Skin epidermis (tissue), 12 donors: ENCODE data around the gene PRR12.

ENCODE experiments used
- H3K27ac ChIP-seq, 21 experiments: fragments of 200-600 bp; sonication (generic) in 11 of 21; one replicate each; pipeline ENCODE4 v1.5.0; 2020; ENCODE audit warnings: mild to moderate bottlenecking in 3 of 21, inconsistent platforms in 2 of 21, moderate library complexity in 2 of 21
- H3K4me3 ChIP-seq, 7 experiments: fragments of 200-600 bp; sonication (generic) in 2 of 7; one replicate each; pipeline ENCODE4 v1.5.0; 2020; ENCODE audit warnings: inconsistent platforms in 2 of 7, mild to moderate bottlenecking in 2 of 7, moderate library complexity in 1 of 7

PRR12 gene, protein sequence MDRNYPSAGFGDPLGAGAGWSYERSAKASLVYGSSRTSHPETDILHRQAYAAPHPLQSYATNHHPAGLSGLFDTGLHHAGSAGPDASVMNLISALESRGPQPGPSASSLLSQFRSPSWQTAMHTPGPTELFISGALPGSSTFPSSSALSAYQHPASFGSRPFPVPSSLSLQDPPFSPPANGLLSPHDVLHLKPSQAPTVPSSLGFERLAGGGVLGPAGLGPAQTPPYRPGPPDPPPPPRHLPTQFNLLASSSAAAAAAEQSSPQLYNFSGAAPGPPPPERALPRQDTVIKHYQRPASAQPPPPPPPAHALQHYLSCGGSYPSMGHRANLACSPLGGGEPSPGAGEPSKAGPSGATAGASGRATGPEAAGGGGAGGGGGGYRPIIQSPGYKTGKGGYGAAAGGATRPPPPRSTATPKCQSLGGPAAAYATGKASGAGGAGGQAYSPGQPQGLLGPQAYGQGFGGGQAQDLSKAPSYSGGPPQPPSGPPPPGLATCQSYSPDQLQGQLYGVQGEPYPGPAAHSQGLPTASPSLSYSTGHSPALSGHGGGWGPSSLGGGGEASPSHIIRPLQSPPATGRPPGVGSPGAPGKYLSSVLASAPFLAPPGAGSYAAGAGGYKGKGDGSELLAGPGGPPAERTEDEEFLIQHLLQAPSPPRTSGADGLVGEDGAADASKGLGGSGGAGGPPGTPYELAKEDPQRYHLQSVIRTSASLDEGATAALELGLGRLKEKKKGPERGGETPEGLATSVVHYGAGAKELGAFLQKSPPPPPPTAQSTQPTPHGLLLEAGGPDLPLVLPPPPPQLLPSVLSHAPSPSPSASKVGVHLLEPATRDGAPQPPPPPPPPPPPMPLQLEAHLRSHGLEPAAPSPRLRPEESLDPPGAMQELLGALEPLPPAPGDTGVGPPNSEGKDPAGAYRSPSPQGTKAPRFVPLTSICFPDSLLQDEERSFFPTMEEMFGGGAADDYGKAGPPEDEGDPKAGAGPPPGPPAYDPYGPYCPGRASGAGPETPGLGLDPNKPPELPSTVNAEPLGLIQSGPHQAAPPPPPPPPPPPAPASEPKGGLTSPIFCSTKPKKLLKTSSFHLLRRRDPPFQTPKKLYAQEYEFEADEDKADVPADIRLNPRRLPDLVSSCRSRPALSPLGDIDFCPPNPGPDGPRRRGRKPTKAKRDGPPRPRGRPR (N-terminal part only)

DNA sequence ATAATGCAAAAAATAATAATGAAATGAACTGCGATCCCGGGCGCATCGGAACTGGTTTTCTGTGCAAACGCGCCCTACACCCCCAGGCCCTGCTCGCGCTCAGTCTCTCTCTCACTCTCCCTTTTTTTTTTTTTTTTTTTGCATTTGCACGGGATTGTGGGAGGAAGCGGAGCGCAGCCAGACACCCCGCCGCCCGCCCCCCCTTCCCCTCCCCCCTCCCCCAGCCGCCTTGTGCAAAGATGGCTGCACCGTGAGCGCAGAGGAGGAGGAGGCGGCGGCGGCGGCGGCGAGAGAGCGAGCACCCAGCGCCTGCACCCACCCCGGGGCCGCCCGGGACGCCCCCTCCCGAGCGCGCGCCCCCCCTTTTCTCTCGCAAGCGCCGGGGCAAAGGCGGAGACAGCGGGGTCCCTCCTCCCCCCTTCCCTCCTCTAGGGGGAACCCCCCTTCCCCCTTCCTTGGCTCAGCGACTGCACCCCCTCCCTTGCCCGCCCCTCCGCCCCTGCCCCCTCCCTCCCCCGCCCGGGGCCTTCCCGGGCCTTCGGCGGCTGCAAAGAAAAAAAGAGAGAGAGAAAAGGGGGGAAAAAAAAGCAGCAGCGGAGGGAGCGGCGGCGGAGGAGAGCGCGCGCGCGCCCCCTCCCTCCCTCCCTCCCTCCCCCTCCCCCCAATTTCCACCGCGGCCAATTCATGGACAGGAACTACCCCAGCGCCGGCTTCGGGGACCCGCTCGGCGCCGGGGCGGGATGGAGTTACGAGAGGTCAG lies at the start of gene PRR12:
TSS of gene PRR12 (plus strand) at position 212 of the 760 bp plus-strand sequence. CDS start at position 685, 473 bp downstream.
- Histone ChIP-seq H3K4me3 (peak within 1 kb of the TSS; percentile 64 to 86 (median 82)), H3K27ac (peak within 1 kb of the TSS; percentile 84 to 99 (median 95))

DNA sequence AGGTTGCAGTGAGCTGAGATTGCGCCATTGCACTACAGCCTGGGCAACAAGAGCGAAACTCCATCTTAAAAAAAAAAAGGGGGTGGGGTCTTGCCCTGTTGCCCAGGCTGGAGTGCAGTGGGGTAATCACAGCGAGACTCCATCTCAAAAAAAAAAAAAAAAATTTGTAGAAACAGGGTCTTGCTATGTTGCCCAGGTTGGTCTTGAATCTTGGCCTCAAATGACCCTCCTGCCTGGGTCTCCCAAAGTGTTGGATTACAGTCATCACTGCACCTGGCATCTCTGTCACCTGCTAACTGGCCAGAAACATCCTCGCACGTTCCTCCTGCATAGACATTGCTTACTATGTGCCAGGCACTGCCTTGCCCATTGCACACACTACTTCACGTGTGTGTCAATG lies 49.1 kb upstream of the PRR12 start:
- H3K27ac ChIP-seq: no peak overlapping the region

DNA sequence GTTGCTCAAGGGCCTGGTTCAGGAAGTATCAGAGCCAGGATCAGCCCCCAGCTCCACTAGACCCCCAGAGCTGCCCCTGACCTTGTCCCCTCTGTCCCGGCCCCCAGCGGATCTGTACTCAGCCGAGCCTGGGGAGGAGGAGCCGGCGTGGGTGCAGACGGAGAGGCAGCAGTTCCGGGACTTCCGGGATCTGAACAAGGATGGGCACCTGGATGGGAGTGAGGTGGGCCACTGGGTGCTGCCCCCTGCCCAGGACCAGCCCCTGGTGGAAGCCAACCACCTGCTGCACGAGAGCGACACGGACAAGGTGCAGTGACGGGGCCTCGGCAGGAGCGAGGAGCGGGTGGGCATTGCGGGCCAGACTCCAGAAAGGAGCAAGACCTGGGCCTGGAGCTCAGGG lies 48.5 kb upstream of the PRR12 start:
- no peak overlapping the region for H3K27ac ChIP-seq
- no peak overlapping the region for H3K4me3 ChIP-seq

More for the DNA sequence above, 49.1 kb upstream of the PRR12 start:
- H3K4me3 ChIP-seq: no peak overlapping the region

DNA sequence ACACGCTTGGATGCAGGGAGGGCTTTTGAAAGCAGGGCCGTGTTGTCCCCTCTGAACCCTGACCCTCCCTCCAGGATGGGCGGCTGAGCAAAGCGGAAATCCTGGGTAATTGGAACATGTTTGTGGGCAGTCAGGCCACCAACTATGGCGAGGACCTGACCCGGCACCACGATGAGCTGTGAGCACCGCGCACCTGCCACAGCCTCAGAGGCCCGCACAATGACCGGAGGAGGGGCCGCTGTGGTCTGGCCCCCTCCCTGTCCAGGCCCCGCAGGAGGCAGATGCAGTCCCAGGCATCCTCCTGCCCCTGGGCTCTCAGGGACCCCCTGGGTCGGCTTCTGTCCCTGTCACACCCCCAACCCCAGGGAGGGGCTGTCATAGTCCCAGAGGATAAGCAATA lies 48.0 kb upstream of the PRR12 start:
- peak overlapping the region in 1 of 21 experiments; percentile 40 for H3K27ac ChIP-seq

DNA sequence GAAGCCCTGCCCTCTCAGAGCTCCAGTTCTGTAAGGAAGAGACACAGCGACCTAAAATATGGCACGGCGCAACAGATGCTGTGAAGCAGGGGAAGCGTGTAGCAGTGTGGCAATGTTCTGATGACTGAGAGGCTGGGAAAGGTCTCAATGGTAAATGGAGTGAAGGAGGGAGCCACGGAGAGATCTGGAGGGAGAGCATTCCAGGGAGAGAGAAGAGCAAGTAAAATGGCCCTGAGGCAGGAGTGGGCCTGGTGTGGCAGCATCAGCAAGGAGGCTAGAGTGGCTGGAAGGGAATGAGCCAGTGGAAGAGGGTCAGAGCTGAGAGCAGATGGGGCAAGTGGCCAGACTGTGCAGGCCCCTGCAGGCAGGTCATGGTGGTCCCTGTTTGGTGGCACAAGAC lies 46.8 kb upstream of the PRR12 start:
- Histone ChIP-seq H3K4me3 (no peak overlapping the region), H3K27ac (no peak overlapping the region)

More for the DNA sequence above, 48.0 kb upstream of the PRR12 start:
- H3K4me3 ChIP-seq: no peak overlapping the region

DNA sequence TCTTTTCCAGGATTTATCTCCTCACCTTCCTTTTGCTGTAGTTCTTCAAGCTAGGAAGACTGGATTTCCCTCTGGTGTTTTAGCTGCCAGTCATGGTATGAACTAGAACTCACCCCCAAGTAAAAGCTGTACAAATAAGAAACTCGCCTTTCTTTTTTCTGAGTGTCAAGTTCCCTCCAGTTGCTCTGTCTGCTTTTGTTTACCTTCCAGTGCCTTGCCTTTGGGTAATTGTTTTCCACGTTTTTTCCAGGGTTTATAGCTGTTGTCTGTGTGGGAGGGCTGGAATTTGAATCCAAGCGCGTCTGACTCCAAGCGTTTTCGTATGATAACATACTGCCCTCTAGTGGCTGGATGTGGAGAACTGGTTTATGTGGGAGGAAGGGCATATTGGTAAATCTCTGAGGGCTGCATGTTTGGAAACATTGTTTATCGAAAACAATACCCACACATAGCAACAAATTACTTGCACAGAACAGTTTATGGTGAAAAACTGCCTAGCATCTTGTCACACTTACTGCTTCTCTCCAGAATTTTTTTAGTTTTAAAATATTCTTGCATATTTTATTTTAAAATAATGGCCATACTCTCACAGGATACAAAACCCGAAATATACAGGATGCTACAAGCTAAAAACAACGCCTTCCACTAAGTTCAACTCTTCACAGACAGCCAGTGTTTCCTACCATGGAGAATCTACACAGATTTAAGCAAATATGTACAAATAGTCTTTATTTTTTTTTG lies 44.0 kb upstream of the PRR12 start:
- H3K27ac ChIP-seq: peak overlapping the region in 3 of 21 experiments; percentile 5 to 22 (median 7)
- no peak overlapping the region for H3K4me3 ChIP-seq

DNA sequence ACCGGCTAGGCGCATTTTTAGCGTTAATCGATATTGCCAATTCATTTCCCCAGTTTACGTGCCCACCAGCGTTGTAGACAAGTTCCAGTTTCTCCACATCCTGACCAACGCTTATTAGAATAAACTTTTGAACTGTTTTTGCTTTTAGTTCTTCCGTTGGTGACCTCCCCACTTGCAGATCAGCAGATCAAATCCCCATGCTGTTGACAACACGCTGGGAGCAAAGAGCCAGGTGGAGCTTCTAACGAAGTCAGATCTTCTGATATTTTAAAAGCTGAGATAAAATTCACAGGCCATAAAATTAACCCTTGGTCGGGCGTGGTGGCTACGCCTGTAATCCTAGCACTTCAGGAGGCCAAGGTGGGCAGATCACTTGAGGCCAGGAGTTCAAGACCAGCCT lies 41.9 kb upstream of the PRR12 start:
- Histone ChIP-seq H3K4me3 (no peak overlapping the region), H3K27ac (peak overlapping the region in 1 of 21 experiments; percentile 12)

DNA sequence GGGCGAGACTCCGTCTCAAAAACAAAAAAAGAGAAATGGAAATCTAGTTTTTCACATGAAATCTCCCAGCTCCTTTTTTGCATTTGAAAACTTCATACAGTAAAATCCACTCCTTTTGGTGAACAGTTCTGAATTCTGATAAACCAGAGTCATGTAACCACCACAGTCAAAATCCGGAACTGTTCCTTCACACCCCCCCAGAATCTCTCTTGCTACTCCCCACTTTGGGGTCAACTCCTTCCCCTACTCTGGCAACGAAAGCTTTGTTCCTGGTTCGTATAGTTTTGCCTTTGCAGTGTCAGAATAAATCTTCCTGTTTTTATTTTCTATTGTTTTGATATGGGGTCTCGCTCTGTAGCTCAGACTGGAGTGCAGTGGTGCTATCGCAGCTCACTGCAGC lies 39.5 kb upstream of the PRR12 start:
- Histone ChIP-seq H3K4me3 (no peak overlapping the region), H3K27ac (peak overlapping the region in 7 of 21 experiments; percentile 20 to 81 (median 53))

DNA sequence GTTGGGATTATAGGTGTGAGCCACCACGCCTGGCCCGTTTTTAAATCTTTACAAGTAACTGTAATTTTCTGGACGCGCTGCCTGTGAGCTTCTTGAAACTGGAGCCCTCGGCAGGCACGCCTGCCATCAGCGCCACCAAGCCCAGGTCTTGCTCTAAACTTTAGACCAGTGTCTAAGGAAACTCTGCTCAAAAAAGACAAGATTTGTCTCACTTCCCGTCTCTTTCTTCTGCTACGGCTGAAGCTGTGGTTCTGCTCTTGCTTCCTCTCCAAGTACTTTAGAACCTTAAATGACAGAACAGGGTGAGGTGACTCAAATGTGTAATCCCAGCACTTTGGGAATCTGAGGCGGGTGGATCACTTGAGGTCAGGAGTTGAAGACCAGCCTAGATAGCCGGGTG lies 38.2 kb upstream of the PRR12 start:
- Histone ChIP-seq H3K4me3 (no peak overlapping the region), H3K27ac (peak overlapping the region in 15 of 21 experiments; percentile 7 to 87 (median 53))

DNA sequence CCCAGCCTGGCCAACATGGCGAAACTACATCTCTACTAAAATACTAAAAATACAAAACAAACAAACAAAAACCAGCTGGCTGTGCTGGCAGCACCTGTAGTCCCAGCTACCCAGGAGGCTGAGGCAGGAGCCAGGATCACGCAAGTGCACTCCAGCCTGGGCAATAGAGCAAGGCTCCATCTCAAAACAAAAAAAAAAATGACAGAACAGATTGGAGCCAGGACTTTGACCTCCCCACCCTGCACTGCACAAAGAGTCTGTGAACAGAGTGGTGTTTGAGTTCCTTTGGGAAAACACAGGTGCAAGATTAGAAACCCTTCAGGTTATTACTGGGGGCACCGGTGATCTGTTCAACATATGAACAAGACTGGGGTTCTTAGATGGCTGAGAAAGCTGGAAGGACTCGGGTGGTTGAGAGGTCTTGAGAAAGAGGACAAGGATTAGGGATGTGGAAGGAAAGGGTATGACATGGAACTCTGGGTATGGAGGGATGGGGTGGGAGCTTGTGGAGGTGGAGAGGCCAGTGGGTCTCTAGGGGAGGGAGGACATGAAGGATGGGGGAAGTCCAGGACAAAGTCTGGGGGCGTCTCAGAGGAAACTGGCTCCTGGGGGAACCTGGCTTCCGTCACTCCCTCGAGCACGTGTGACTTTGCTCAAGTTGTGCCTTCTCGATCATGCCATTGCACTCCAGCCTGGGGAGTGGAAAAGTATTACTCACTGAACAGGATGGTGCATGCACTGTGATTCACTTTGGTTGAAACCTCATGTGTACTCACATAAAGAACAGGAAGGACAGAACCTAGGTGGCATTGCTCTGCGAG lies 37.3 kb upstream of the PRR12 start:
- Histone ChIP-seq H3K27ac (peak overlapping the region in 20 of 21 experiments; percentile 7 to 87 (median 70)), H3K4me3 (no peak overlapping the region)

DNA sequence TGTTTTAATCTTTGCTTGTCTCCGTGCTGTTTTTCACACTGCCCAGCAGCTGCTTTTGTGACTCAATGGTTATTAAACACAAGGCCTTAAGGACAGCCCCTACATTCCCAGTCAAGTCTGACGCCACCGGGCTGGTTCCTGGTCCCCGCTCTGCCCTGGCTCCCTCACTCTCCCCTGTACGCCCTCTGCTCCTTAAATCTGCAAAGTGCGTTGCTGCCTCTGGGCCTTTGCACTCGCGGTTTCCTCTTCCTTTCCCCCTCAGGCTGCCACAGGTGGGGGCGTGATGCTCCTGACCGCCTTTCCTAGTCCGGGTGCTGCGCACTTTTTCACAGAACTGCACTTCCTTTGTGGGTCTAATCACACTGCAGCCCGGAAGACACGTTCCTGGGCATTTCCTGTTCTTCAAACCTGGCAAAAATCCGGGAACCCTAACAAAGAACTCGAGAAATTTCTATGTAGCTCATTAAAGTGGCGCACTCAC lies 36.2 kb upstream of the PRR12 start:
- no peak overlapping the region for H3K4me3 ChIP-seq
- peak overlapping the region in 19 of 21 experiments; percentile 7 to 87 (median 71) for H3K27ac ChIP-seq

DNA sequence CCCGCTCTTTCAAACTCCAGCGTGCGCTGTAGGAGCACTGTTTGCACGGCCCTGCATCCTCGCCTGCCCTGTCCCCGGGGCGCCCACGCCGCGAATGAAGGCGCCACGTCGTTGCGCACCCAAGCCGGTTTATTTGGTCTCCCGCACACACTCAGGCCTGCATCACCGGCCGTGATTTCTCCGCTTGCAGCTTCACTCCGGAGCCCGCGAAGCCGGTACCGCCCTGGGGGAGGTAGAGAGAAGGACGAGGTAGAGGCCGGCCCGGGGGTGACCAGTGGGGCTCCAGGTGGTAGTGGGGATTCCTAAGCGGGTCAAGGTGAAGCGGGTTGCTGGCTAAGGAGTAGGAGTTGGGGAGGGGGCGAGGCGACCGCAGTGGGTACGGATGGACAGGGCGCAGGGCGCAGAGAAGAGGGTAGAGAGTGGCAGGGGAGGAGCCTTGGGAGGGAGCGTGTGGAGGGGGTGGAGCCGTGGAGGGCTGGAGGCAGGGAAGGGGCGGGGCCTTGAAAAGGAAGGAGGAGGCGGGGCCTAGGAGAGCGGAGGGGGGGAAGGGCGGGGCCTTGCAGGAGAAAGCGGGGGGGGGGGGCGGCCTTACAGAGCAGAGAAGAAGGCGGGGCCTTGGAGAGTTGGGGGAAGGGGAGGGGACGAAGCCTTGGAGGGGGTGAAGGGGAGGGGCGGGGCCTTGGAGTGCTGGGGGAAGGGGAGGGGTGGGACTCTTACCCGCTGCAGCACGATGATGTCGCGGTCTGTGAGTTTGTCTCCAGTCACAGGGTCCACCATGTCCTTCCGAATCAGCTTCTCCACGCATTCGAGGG lies 35.2 kb upstream of the PRR12 start:
- Histone ChIP-seq H3K4me3 (no peak overlapping the region), H3K27ac (peak overlapping the region in 13 of 21 experiments; percentile 26 to 87 (median 68))

DNA sequence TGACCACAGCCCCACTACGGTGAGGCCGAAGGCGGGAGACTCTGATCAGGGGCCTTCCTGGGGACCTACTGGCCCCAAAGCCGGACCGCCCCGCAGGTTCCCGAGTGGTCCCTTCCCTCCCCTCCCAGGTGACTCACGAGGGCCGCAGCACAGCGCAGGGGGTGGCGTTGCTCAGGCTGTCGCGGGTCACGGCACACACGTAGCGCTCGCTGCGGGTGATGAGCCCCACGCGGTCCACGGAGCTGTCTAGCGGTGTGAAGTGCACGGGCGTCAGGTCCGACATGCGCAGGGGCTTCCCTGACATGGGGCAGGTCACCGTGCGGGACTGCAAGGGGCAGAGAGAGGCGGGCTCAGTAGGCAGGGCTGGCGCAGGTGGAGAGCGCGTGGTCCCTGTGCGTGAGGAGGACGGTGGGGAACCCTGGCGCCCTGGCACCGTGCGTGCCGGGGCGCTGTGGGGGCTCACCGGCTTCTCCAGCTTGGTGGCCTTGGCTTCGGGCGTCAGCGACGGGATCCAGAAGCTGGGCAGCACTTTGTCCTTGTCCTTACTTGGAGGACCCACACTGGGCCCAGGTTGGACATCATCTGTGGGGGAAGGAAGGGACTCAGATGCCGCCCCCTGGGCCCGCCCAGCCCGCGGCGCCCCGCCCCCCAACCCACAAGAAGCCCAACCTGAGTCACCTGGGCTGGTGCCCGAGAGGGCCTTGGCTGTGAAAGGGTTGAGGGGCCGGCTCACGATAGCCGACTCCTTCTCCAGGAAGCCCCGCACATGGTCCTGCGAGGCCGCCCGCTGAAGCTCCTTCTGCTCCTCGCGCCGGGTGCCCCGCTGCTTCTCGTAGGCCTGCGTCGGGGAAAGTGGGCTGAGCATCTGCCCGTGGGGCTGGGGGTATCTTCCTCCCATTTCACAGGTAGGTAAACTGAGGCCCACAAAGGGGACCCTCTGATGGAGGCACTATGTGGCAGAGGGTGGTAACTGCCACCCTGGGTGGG lies 34.3 kb upstream of the PRR12 start:
- peak overlapping the region in 5 of 21 experiments; percentile 21 to 52 (median 41) for H3K27ac ChIP-seq
- H3K4me3 ChIP-seq: no peak overlapping the region

DNA sequence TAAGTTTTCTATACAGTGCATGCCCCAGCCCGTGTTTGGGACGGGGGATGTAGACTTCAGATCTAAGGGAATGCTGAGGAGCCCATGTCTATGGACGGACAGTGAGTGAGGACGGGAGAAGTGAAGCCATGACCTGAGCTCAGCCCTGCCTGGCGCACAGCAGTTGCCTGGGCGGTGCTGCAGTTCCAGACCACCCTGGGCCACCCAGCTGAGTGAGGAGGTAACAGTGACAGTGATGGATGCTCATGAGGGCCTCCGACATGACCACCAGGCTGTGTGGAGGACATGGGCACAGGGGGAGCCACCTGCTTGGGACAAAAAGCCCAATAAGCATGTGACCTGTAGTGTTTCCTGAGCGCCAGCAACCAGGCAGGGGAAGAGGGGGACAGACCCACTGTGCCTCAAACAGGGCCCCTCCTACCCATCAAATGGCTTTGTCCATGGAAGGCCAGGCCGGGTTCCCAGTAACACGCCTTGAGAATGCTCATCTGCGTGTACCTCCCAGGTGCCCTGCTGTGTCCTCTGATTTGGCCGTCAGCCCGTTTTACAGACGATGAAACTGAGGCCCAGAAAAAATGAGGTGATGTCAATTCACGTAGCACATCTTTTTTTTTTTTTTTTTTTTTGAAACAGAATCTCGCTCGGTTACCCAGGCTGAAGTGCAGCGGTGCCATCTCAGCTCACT lies 33.2 kb upstream of the PRR12 start:
- H3K4me3 ChIP-seq: no peak overlapping the region
- H3K27ac ChIP-seq: peak overlapping the region in 3 of 21 experiments; percentile 21 to 61 (median 35)

DNA sequence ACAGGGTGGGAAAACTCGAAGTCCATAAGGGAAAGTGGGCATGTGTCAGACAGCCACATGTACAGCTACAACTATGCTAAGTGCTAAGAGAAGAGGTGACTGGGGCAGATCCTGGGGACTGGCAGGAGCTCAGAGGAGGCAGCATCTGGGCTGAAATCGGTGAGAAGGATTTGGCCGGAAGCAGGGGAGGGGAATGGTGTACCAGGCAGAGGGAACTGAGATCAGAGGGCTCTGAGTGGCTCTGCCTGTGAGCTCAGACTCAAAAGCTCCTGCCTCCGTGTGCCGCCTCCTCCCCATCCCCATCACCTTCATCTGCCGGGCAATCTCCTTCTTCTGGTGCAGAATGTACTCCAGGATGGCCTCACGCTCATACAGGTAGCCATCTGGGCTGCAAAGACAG lies 32.4 kb upstream of the PRR12 start:
- Histone ChIP-seq H3K27ac (peak overlapping the region in 5 of 21 experiments; percentile 25 to 80 (median 64)), H3K4me3 (no peak overlapping the region)
